Measurements from ENCODE around the gene ACADL. TPM values are rescaled to one million over a fixed set of nuclear protein-coding genes. Genes with fewer than 3 reads are reported as not detected.
"Not testable (repeated sequence)": the region's sequence is repeated elsewhere in the genome, so short reads cannot be mapped to it uniquely, and the experiment has no call there.

The ACADL gene
- total and polyA plus RNA-seq, 5 experiments from 2014 or later = not detected

- no peak overlapping the region for H3K27ac Mint-ChIP-seq
- POLR2A ChIA-PET = no interaction called here
- DNase-seq = no peak
- no peaks in the 10 kb centered on the region for H3K9me3 Mint-ChIP-seq
- no peaks in the 10 kb centered on the region for H3K36me3 Mint-ChIP-seq
- no peak for ATAC-seq
- peaks cover 0 to 5% (median 0%) of the 10 kb centered on the region in 4 donors for H3K4me1 Mint-ChIP-seq
- H3K27me3 Mint-ChIP-seq = peaks cover 4 to 7% (median 4%) of the 10 kb centered on the region in 5 donors
- no peak overlapping the region for H3K4me3 Mint-ChIP-seq
These were observed 27.5 kb downstream of the ACADL start for GRCh38 chr2:210197720-210198119.

DNA sequence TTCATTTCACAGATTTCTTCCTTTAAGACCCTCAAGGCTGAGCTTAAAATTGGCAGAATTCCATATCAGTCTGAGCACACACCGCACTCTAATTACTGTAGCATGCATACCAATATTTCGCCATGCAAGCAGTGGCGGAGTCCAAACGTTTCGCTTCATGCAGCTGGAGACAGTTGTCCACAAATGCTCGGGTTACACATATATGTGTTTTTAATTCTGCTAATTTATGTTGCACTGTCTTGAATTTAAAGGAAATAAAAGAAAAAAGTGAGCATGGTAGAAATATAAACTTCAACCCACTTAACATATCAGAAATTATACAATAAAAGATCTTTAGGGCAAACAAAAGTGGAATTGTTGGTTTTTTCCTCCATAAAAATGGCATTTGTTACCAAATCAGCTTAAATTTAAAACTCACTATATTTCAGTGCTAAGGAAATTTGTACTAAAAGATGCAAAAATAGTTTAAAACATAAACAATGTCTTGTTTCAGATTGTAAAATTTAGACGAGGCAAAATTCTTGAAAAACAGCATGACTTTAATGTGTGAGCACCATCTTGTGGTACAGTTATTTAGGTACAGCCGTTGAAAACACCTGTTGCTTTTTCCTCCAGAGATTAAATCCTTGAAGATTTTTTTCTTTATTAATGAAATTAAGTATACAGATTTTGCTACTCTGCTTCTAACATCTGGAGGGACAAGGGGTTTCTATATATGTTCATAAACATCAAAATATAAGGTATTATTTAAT is 30.0 kb downstream of the ACADL start:
- Mint-ChIP-seq H3K4me1 (peaks cover 0 to 5% (median 0%) of the 10 kb centered on the region in 4 donors), H3K9me3 (no peaks in the 10 kb centered on the region), H3K27me3 (no peaks in the 10 kb centered on the region), H3K4me3 (peak overlapping the region in 2 of 10 donors; percentile 18 to 21), H3K27ac (no peak overlapping the region), H3K36me3 (no peaks in the 10 kb centered on the region)
- POLR2A ChIA-PET = no interaction called here
- DNase-seq (peak in 4 of 10 donors; percentile 10 to 54 (median 47)), ATAC-seq (peak; percentile 43 to 44)

GRCh38 chr2:210190345-210190744 is 34.9 kb downstream of the ACADL start:
- POLR2A ChIA-PET = no interaction called here
- Mint-ChIP-seq H3K4me3 (no peak overlapping the region), H3K27me3 (peaks cover 0 to 3% (median 0%) of the 10 kb centered on the region in 5 donors), H3K9me3 (peaks cover 0 to 22% (median 14%) of the 10 kb centered on the region in 9 donors), H3K4me1 (peaks cover 0 to 4% (median under 1%) of the 10 kb centered on the region in 4 donors), H3K27ac (no peak overlapping the region), H3K36me3 (peaks cover 0 to 9% (median 8%) of the 10 kb centered on the region in 3 donors)
- no peak for ATAC-seq
- DNase-seq = no peak

- Mint-ChIP-seq H3K36me3 (peaks cover 0 to 17% (median 14%) of the 10 kb centered on the region in 3 donors), H3K4me1 (peaks cover 0 to 2% (median 0%) of the 10 kb centered on the region in 4 donors), H3K4me3 (no peak overlapping the region), H3K9me3 (peaks cover 2 to 29% (median 20%) of the 10 kb centered on the region in 9 donors), H3K27me3 (peaks cover 0 to 3% (median 0%) of the 10 kb centered on the region in 5 donors), H3K27ac (no peak overlapping the region)
- POLR2A ChIA-PET = no interaction called here
- DNase-seq = no peak
- no peak for ATAC-seq
These were observed 35.7 kb downstream of the ACADL start for GRCh38 chr2:210189452-210190138.

GRCh38 chr2:210188755-210189154 is 36.5 kb downstream of the ACADL start:
- peaks cover 0 to 2% (median 0%) of the 10 kb centered on the region in 4 donors for H3K4me1 Mint-ChIP-seq
- ATAC-seq (no peak), DNase-seq (no peak)
- H3K36me3 Mint-ChIP-seq = peaks cover 2 to 25% (median 22%) of the 10 kb centered on the region in 3 donors
- H3K27me3 Mint-ChIP-seq = peaks cover 0 to 3% (median 0%) of the 10 kb centered on the region in 5 donors
- POLR2A ChIA-PET = interaction anchor here (0.8 kb wide), 1 partner anchor 18 kb away, joined by 5 read pairs; the partner anchor contains the start of gene KANSL1L
- no peak overlapping the region for H3K27ac Mint-ChIP-seq
- no peak overlapping the region for H3K4me3 Mint-ChIP-seq
- peaks cover 8 to 38% (median 28%) of the 10 kb centered on the region in 9 donors for H3K9me3 Mint-ChIP-seq

- DNase-seq = no peak
- ATAC-seq = no peak
- Mint-ChIP-seq H3K27ac (no peak overlapping the region), H3K4me1 (peaks cover 0 to 2% (median 0%) of the 10 kb centered on the region in 4 donors), H3K9me3 (peaks cover 8 to 43% (median 33%) of the 10 kb centered on the region in 9 donors), H3K27me3 (peaks cover 0 to 3% (median 0%) of the 10 kb centered on the region in 5 donors), H3K4me3 (no peak overlapping the region), H3K36me3 (peaks cover 4 to 31% (median 26%) of the 10 kb centered on the region in 3 donors)
- POLR2A ChIA-PET = interaction anchor here (0.8 kb wide), 1 partner anchor 17 kb away, joined by 5 read pairs; the partner anchor contains the start of gene KANSL1L
These were observed 37.1 kb downstream of the ACADL start for GRCh38 chr2:210188190-210188589.

GRCh38 chr2:210183936-210184335 is 41.3 kb downstream of the ACADL start:
- peaks cover 8 to 55% (median 40%) of the 10 kb centered on the region in 9 donors for H3K9me3 Mint-ChIP-seq
- ATAC-seq, H3K4me3 Mint-ChIP-seq, H3K27me3 Mint-ChIP-seq, DNase-seq, POLR2A ChIA-PET: not testable (repeated sequence)
- H3K36me3 Mint-ChIP-seq = peaks cover 4 to 31% (median 29%) of the 10 kb centered on the region in 3 donors
- peak overlapping the region in 2 of 10 donors; percentile 16 for H3K27ac Mint-ChIP-seq
- H3K4me1 Mint-ChIP-seq = peaks cover 8 to 32% (median 20%) of the 10 kb centered on the region in 4 donors

DNA sequence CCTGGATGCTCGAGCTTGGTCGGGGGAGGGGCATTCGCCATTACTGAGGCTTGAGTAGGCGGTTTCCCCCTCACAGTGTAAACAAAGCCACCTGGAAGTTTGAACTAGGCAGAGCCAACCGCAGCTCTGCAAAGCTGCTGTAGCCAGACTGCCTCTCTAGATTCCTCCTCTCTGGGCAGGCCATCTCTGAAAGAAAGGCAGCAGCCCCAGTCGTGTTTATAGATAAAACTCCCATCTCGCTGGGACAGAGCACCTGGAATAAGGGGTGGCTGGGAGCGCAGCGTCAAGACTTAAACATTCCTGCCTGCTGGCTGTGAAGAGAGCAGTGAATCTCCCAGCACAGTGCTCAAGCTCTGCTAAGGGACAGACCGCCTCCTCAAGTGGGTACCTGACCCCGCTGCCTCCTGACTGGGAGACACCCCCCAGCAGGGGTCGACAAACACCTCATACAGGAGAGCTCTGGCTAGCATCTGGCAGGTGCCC is 43.6 kb downstream of the ACADL start:
- POLR2A ChIA-PET = interaction anchor here (1.3 to 2.2 kb wide), 2 partner anchors 10 to 18 kb away, joined by 3 to 25 read pairs; partner anchors contain the start of gene KANSL1L
- DNase-seq = peak in 6 of 10 donors; percentile 9 to 49 (median 26)
- H3K9me3 Mint-ChIP-seq = peaks cover 8 to 47% (median 39%) of the 10 kb centered on the region in 9 donors
- peak; percentile 33 to 49 for ATAC-seq
- H3K36me3 Mint-ChIP-seq = peaks cover 4 to 32% (median 28%) of the 10 kb centered on the region in 3 donors
- H3K4me3 Mint-ChIP-seq = peak overlapping the region; percentile 48 to 84 (median 75)
- peak overlapping the region; percentile 4 to 87 (median 83) for H3K27ac Mint-ChIP-seq
- not testable (repeated sequence) for H3K27me3 Mint-ChIP-seq
- peaks cover 8 to 32% (median 19%) of the 10 kb centered on the region in 4 donors for H3K4me1 Mint-ChIP-seq

GRCh38 chr2:210181033-210181605 is 44.1 kb downstream of the ACADL start:
- H3K27me3 Mint-ChIP-seq, DNase-seq: not testable (repeated sequence)
- Mint-ChIP-seq H3K4me3 (peak overlapping the region; percentile 48 to 84 (median 75)), H3K36me3 (peaks cover 4 to 30% (median 23%) of the 10 kb centered on the region in 3 donors), H3K27ac (peak overlapping the region; percentile 4 to 87 (median 83)), H3K4me1 (peaks cover 8 to 32% (median 19%) of the 10 kb centered on the region in 4 donors), H3K9me3 (peaks cover 8 to 42% (median 34%) of the 10 kb centered on the region in 9 donors)
- peak in 1 of 2 donors; percentile 14 for ATAC-seq
- POLR2A ChIA-PET = interaction anchor here (1.3 to 2.2 kb wide), 2 partner anchors 9 to 18 kb away, joined by 3 to 25 read pairs; partner anchors contain the start of gene KANSL1L

- peak overlapping the region in 4 of 10 donors; percentile 11 to 73 (median 19) for H3K27ac Mint-ChIP-seq
- POLR2A ChIA-PET = interaction anchor here (1.3 to 2.2 kb wide), 2 partner anchors 9 to 17 kb away, joined by 3 to 25 read pairs; partner anchors contain the start of gene KANSL1L
- peaks cover 0 to 3% (median 0%) of the 10 kb centered on the region in 5 donors for H3K27me3 Mint-ChIP-seq
- DNase-seq (no peak), ATAC-seq (no peak)
- peaks cover 4 to 26% (median 22%) of the 10 kb centered on the region in 3 donors for H3K36me3 Mint-ChIP-seq
- H3K4me3 Mint-ChIP-seq = peak overlapping the region in 1 of 10 donors; percentile 69
- peaks cover 8 to 32% (median 19%) of the 10 kb centered on the region in 4 donors for H3K4me1 Mint-ChIP-seq
- peaks cover 8 to 35% (median 27%) of the 10 kb centered on the region in 9 donors for H3K9me3 Mint-ChIP-seq
These were observed 44.8 kb downstream of the ACADL start for GRCh38 chr2:210180477-210180876.

- Mint-ChIP-seq H3K27ac (peak overlapping the region in 5 of 10 donors; percentile 11 to 59 (median 31)), H3K9me3 (peaks cover 6 to 25% (median 17%) of the 10 kb centered on the region in 9 donors), H3K36me3 (peaks cover 4 to 17% (median 12%) of the 10 kb centered on the region in 3 donors), H3K4me1 (peaks cover 8 to 32% (median 19%) of the 10 kb centered on the region in 4 donors), H3K4me3 (no peak overlapping the region), H3K27me3 (peaks cover 0 to 2% (median 0%) of the 10 kb centered on the region in 5 donors)
- POLR2A ChIA-PET = interaction anchor here (1.3 kb wide), 1 partner anchor 8 kb away, joined by 5 read pairs; the partner anchor contains the start of gene KANSL1L
- DNase-seq (no peak), ATAC-seq (no peak)
These were observed 45.8 kb downstream of the ACADL start for GRCh38 chr2:210179351-210179990.
